HEK293 (cell line): ENCODE data around the gene SIN3A.
A peak's percentile ranks its signal among the peaks of the same experiment; 100 is the strongest.

ENCODE experiments used
- CTCF ChIA-PET: fragments of 350-600 bp; formaldehyde crosslinking; extraction: SDS; loops from one replicate; lab custom pipeline; 2021; ENCODE audit warnings: antibody characterized with exemption; lab: Yijun Ruan, JAX
- POLR2A ChIA-PET: fragments of 300-600 bp; formaldehyde crosslinking; extraction: SDS; loops from one replicate; lab custom pipeline; 2020; ENCODE audit warnings: antibody characterized with exemption, inconsistent platforms; lab: Yijun Ruan, JAX
- H3K27ac ChIP-seq: fragments of 200-500 bp; sonication (Bioruptor generic); 2 replicates; pipeline ENCODE4 v1.5.1; 2014; ENCODE audit warnings: low read depth, low read length, control low read depth, inconsistent platforms; ENCODE audit errors: extremely low read depth
- H3K36me3 ChIP-seq, 2 experiments: fragments of 200-500 bp in 1 of 2; sonication (Bioruptor generic) in 1 of 2; 1 replicate in 1 of 2; 2 replicates in 1 of 2; pipeline ENCODE4 v1.5.1; 2014 to 2017; ENCODE audit warnings: inconsistent platforms in 2 of 2, low read length in 2 of 2; ENCODE audit not compliant: control insufficient read depth in 2 of 2, insufficient read depth in 1 of 2
- H3K4me1 ChIP-seq: fragments of 200-500 bp; sonication (Bioruptor generic); 2 replicates; pipeline ENCODE4 v1.5.1; 2014; ENCODE audit warnings: mild to moderate bottlenecking, low read length, inconsistent platforms; ENCODE audit not compliant: control insufficient read depth, insufficient read depth
- H3K4me3 ChIP-seq: 2 replicates; pipeline ENCODE4 v1.5.1; 2011; ENCODE audit warnings: low read depth, mild to moderate bottlenecking, control low read depth, low read length, moderate library complexity
- H3K9me3 ChIP-seq: fragments of 200-500 bp; sonication (Bioruptor generic); 2 replicates; pipeline ENCODE4 v1.5.1; 2014; ENCODE audit warnings: low read depth, low read length, inconsistent platforms; ENCODE audit not compliant: control insufficient read depth, insufficient read depth
- BCL11A ChIP-seq: fragments of 450-650 bp; formaldehyde crosslinking; IDR thresholded peaks from 2 replicates; pipeline ENCODE4 v1.5.1; 2016; ENCODE audit warnings: low read depth, missing biosample characterization, missing genetic modification characterization
- KLF10 ChIP-seq: fragments of 450-650 bp; IDR thresholded peaks from 2 replicates; pipeline ENCODE4 v1.5.1; 2018; ENCODE audit warnings: missing biosample characterization, mild to moderate bottlenecking, missing genetic modification characterization
- PATZ1 ChIP-seq: fragments of 450-650 bp; formaldehyde crosslinking; IDR thresholded peaks from 2 replicates; pipeline ENCODE4 v1.5.1; 2016; ENCODE audit warnings: missing biosample characterization, missing genetic modification characterization
- REPIN1 ChIP-seq: fragments of 450-650 bp; formaldehyde crosslinking; IDR thresholded peaks from 2 replicates; pipeline ENCODE4 v1.5.1; 2017; ENCODE audit warnings: missing biosample characterization, missing genetic modification characterization, low read depth
- ZBTB1 ChIP-seq: fragments of 450-650 bp; formaldehyde crosslinking; IDR thresholded peaks from 2 replicates; pipeline ENCODE4 v1.5.1; 2016; ENCODE audit warnings: missing biosample characterization, missing genetic modification characterization
- ZBTB49 ChIP-seq: fragments of 450-650 bp; formaldehyde crosslinking; IDR thresholded peaks from 2 replicates; pipeline ENCODE4 v1.5.1; 2016; ENCODE audit warnings: missing biosample characterization, missing genetic modification characterization, low read depth
- ZNF112 ChIP-seq: fragments of 450-650 bp; formaldehyde crosslinking; IDR thresholded peaks from 2 replicates; pipeline ENCODE4 v1.5.0; 2017; ENCODE audit warnings: missing biosample characterization, missing genetic modification characterization
- ZNF169 ChIP-seq: fragments of 450-650 bp; formaldehyde crosslinking; IDR thresholded peaks from 2 replicates; pipeline ENCODE4 v1.5.1; 2016; ENCODE audit warnings: missing biosample characterization, missing genetic modification characterization
- ZNF202 ChIP-seq: fragments of 450-650 bp; formaldehyde crosslinking; IDR thresholded peaks from 2 replicates; pipeline ENCODE4 v1.5.1; 2016; ENCODE audit warnings: missing biosample characterization, missing genetic modification characterization, borderline replicate concordance
- ZNF211 ChIP-seq: fragments of 450-650 bp; formaldehyde crosslinking; IDR thresholded peaks from 2 replicates; pipeline ENCODE4 v1.5.1; 2016; ENCODE audit warnings: low read depth, missing biosample characterization, missing genetic modification characterization
- ZNF274 ChIP-seq, 2 experiments: fragments of 200-500 bp in 1 of 2; fragments of 450-650 bp in 1 of 2; sonication (Bioruptor generic) in 1 of 2; formaldehyde crosslinking in 1 of 2; IDR thresholded peaks; 2 replicates each; pipeline versions ENCODE4 v1.5.1 to v1.6.1; 2014 to 2016; ENCODE audit warnings: borderline replicate concordance in 1 of 2, inconsistent platforms in 1 of 2, low read length in 1 of 2, missing biosample characterization in 1 of 2, missing genetic modification characterization in 1 of 2
- ZNF366 ChIP-seq: fragments of 450-650 bp; formaldehyde crosslinking; conservative IDR thresholded peaks from 2 replicates; pipeline ENCODE4 v1.5.1; 2016; ENCODE audit warnings: missing biosample characterization, missing genetic modification characterization
- ZNF394 ChIP-seq: fragments of 450-650 bp; formaldehyde crosslinking; IDR thresholded peaks from 2 replicates; pipeline ENCODE4 v1.5.1; 2016; ENCODE audit warnings: missing biosample characterization, missing genetic modification characterization, mild to moderate bottlenecking, moderate library complexity, borderline replicate concordance
- ZNF423 ChIP-seq: fragments of 450-650 bp; formaldehyde crosslinking; IDR thresholded peaks from 2 replicates; pipeline ENCODE4 v1.5.1; 2016; ENCODE audit warnings: missing biosample characterization, missing genetic modification characterization
- ZNF585B ChIP-seq: fragments of 450-650 bp; formaldehyde crosslinking; IDR thresholded peaks from 2 replicates; pipeline ENCODE4 v1.5.1; 2016; ENCODE audit warnings: missing biosample characterization, missing genetic modification characterization
- ZNF701 ChIP-seq: fragments of 450-650 bp; formaldehyde crosslinking; IDR thresholded peaks from 2 replicates; pipeline ENCODE4 v1.5.1; 2016; ENCODE audit warnings: missing biosample characterization, missing genetic modification characterization
- ZNF747 ChIP-seq: fragments of 450-650 bp; formaldehyde crosslinking; IDR thresholded peaks from 2 replicates; pipeline ENCODE4 v1.5.1; 2016; ENCODE audit warnings: missing biosample characterization, missing genetic modification characterization
- ZNF843 ChIP-seq: fragments of 450-650 bp; formaldehyde crosslinking; IDR thresholded peaks from 2 replicates; pipeline ENCODE4 v1.5.1; 2016; ENCODE audit warnings: missing biosample characterization, missing genetic modification characterization
- ZSCAN18 ChIP-seq: fragments of 450-650 bp; formaldehyde crosslinking; IDR thresholded peaks from 2 replicates; pipeline ENCODE4 v1.5.1; 2016; ENCODE audit warnings: missing biosample characterization, missing genetic modification characterization
- ZSCAN23 ChIP-seq: fragments of 450-650 bp; formaldehyde crosslinking; IDR thresholded peaks from 2 replicates; pipeline ENCODE4 v1.5.1; 2016; ENCODE audit warnings: missing biosample characterization, missing genetic modification characterization
- ZXDB ChIP-seq: fragments of 450-650 bp; formaldehyde crosslinking; IDR thresholded peaks from 2 replicates; pipeline ENCODE4 v1.5.1; 2016; ENCODE audit warnings: missing biosample characterization, missing genetic modification characterization
- TF ChIP-seq, protein P1 (sequence below): fragments of 450-650 bp; formaldehyde crosslinking; IDR thresholded peaks from 2 replicates; pipeline ENCODE4 v1.5.1; 2017; ENCODE audit warnings: missing biosample characterization, missing genetic modification characterization
- TF ChIP-seq, protein P2 (sequence below): fragments of 450-650 bp; formaldehyde crosslinking; IDR thresholded peaks from 2 replicates; pipeline ENCODE4 v1.5.1; 2016; ENCODE audit warnings: missing biosample characterization, missing genetic modification characterization
- TF ChIP-seq, protein P3 (sequence below): fragments of 450-650 bp; formaldehyde crosslinking; IDR thresholded peaks from 2 replicates; pipeline ENCODE4 v1.5.1; 2016; ENCODE audit warnings: missing biosample characterization, missing genetic modification characterization

The SIN3A gene

DNA sequence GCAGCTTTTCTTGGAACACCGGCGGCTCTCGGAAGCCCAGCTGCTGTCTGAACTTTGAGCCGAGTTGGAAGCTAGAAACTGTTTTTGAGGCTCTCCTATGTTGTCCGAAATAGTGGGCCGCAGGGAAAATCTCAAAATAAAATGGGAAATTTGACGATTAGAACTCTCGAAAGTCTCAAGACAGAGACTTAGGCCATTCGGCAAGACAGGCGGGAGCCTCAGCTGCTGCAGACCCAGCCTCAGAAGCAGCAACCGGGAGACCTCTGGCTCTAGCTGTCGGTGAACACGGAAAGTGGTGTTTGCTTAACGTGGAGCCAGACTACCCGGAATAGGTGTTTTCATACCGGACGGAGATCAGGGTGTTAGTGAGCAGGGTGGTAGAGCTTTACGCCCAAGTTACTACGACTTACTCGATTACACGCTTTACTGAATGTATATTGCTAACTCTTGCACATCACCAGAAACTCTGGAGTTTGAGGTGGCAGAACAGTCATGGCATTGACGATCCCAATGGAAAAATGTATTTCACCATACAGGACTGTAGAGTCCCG, 82.7 kb downstream of the SIN3A start (continued):
- TF ChIP-seq ZXDB (tag by site-specific recombination), result 0 out of 2 replicates have a peak, but pooled peaks have one; percentile 63
- TF ChIP-seq, protein P1, sequence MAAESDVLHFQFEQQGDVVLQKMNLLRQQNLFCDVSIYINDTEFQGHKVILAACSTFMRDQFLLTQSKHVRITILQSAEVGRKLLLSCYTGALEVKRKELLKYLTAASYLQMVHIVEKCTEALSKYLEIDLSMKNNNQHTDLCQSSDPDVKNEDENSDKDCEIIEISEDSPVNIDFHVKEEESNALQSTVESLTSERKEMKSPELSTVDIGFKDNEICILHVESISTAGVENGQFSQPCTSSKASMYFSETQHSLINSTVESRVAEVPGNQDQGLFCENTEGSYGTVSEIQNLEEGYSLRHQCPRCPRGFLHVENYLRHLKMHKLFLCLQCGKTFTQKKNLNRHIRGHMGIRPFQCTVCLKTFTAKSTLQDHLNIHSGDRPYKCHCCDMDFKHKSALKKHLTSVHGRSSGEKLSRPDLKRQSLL (tag by site-specific recombination), result no peak
- 0 out of 2 replicates have a peak, but pooled peaks have one; percentile 2 for TF ChIP-seq ZNF843 (tag by site-specific recombination)

DNA sequence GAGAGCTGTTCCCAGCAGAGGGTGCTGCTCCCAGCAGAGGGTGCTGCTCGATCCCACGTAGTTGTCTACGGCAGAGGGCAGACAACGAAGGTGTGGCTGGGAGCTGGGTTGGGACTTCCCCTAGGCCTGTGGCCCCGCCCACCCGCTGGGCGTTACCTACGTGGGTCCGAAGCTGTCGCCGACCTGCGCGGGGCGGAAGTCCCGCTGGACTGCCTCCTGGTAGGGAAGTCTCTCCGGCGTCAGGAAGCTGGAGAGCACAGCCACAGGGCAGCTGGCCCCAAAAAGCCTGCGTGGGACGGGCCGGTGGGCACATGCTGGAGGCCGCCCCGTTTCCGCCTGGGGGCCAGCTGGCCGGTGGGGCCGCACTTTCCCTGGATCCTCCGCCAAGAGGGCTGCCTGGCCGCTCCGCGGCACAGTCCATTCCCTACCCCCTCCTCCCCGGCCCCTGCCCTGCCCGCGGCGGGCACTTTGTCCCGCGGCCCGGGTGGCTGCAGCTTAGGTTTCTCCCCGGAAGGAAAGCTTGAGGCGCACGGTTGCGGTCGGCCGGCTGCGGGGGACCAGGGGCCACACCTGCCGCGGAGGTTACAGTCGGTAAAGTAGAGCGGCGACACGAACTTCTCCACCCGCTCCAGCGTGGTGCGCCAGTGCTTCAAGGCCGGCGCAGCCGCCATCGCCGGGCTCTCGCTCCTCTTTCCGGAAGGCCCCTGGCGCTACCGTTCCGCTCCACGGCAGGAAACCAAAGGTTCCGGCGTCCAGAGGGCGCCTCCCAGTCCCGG, 83.4 kb downstream of the SIN3A start, which contains the start of gene MAN2C1:
Gene MAN2C1, minus strand, starts transcription at position 695 of the 776 bp plus-strand sequence. Its CDS starts 24 bp downstream, at position 671.
- CTCF ChIA-PET, result interaction anchor here (0.5 to 5.3 kb wide), 58 partner anchors 9 to 616 kb away, joined by 3 to 66 read pairs (median 5); partner anchors contain the start of genes COMMD4, IMP3, SIN3A and SNX33
- H3K27ac ChIP-seq, result peak within 1 kb of the TSS; percentile 81
- peaks cover 36 to 54% of the 10 kb centered on the region in 2 experiments for H3K36me3 ChIP-seq
- peak within 1 kb of the TSS; percentile 88 for H3K4me3 ChIP-seq
- POLR2A ChIA-PET, result interaction anchor here (0.5 to 5.8 kb wide), 48 partner anchors 8 to 1563 kb away, joined by 3 to 242 read pairs (median 4); partner anchors contain the start of genes COMMD4, IMP3, NEIL1 and PPCDC
- H3K9me3 ChIP-seq, result no peaks in the 10 kb centered on the region
- H3K4me1 ChIP-seq, result peaks cover 8% of the 10 kb centered on the region
- TF ChIP-seq ZBTB49 (no peak), ZNF747 (tag by site-specific recombination) (no peak), ZNF211 (no peak), ZSCAN23 (tag by site-specific recombination) (peak; percentile 93), ZNF169 (tag by site-specific recombination) (no peak), KLF10 (tag by site-specific recombination) (peak; percentile 88), ZSCAN18 (tag by site-specific recombination) (peak; percentile 75), ZNF423 (0 out of 2 replicates have a peak, but pooled peaks have one; percentile 27), REPIN1 (tag by site-specific recombination) (peak; percentile 83; the same call in 1 of the 2 replicates), ZNF202 (tag by site-specific recombination) (no peak), ZNF366 (peak; percentile 26; the same call in 1 of the 2 replicates), BCL11A (peak; percentile 86; the same call in 1 of the 2 replicates), ZNF274 (IDR thresholded peaks at IDR 0.05; ENCODE audit: low read length) (no peak), ZNF274 (tag by site-specific recombination; IDR thresholded peaks at IDR 0.05; ENCODE audit: borderline replicate concordance) (no peak), ZNF585B (tag by site-specific recombination) (peak; percentile 27; the same call in 1 of the 2 replicates), ZNF394 (peak; percentile 89), ZNF112 (no peak), ZBTB1 (tag by site-specific recombination) (peak; percentile 96), PATZ1 (peak; percentile 99), ZNF701 (tag by site-specific recombination) (no peak)
- TF ChIP-seq, protein P2, sequence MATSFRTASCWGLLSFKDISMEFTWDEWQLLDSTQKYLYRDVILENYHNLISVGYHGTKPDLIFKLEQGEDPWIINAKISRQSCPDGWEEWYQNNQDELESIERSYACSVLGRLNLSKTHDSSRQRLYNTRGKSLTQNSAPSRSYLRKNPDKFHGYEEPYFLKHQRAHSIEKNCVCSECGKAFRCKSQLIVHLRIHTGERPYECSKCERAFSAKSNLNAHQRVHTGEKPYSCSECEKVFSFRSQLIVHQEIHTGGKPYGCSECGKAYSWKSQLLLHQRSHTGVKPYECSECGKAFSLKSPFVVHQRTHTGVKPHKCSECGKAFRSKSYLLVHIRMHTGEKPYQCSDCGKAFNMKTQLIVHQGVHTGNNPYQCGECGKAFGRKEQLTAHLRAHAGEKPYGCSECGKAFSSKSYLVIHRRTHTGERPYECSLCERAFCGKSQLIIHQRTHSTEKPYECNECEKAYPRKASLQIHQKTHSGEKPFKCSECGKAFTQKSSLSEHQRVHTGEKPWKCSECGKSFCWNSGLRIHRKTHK (tag by site-specific recombination), result no peak
- TF ChIP-seq, protein P3, sequence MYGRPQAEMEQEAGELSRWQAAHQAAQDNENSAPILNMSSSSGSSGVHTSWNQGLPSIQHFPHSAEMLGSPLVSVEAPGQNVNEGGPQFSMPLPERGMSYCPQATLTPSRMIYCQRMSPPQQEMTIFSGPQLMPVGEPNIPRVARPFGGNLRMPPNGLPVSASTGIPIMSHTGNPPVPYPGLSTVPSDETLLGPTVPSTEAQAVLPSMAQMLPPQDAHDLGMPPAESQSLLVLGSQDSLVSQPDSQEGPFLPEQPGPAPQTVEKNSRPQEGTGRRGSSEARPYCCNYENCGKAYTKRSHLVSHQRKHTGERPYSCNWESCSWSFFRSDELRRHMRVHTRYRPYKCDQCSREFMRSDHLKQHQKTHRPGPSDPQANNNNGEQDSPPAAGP, result peak; percentile 99
